ENCODE measurements around the gene ME3. TPM values are rescaled to one million over a fixed set of nuclear protein-coding genes. Genes with fewer than 3 reads are reported as not detected.

The ME3 gene
- total RNA-seq, 1 donor from 2014 or later = 33.4 TPM

- DNase-seq = no peak
- TF ChIP-seq CTCF (IDR thresholded peaks at IDR 0.05; ENCODE audit: borderline replicate concordance) = no peak
- Histone ChIP-seq H3K9me3 (replicated peaks) (no peaks in the 10 kb centered on the region), H3K27me3 (ENCODE audit: low read depth) (no peaks in the 10 kb centered on the region), H3K4me3 (no peak overlapping the region), H3K36me3 (no peaks in the 10 kb centered on the region), H3K4me1 (peaks cover 12% of the 10 kb centered on the region), H3K27ac (replicated peaks) (no peak overlapping the region)
- intact Hi-C loops (cut with micrococcal nuclease) = no loop called here
Measured at GRCh38 chr11:86699040-86699791, 26.8 kb upstream of the ME3 start.

- H3K36me3 ChIP-seq = no peaks in the 10 kb centered on the region
- no peak for TF ChIP-seq CTCF (IDR thresholded peaks at IDR 0.05; ENCODE audit: borderline replicate concordance)
- no peak for DNase-seq
- H3K27ac ChIP-seq (replicated peaks) = no peak overlapping the region
- H3K4me1 ChIP-seq = peaks cover 12% of the 10 kb centered on the region
- H3K9me3 ChIP-seq (replicated peaks) = no peaks in the 10 kb centered on the region
- intact Hi-C loops (cut with micrococcal nuclease) = no loop called here
- H3K4me3 ChIP-seq = no peak overlapping the region
- no peaks in the 10 kb centered on the region for H3K27me3 ChIP-seq (ENCODE audit: low read depth)
Measured at GRCh38 chr11:86698639-86699038, 26.2 kb upstream of the ME3 start.

- Histone ChIP-seq H3K27me3 (ENCODE audit: low read depth) (no peaks in the 10 kb centered on the region), H3K27ac (replicated peaks) (no peak overlapping the region), H3K36me3 (no peaks in the 10 kb centered on the region), H3K4me3 (no peak overlapping the region), H3K4me1 (peaks cover 12% of the 10 kb centered on the region), H3K9me3 (replicated peaks) (no peaks in the 10 kb centered on the region)
- no peak for TF ChIP-seq CTCF (IDR thresholded peaks at IDR 0.05; ENCODE audit: borderline replicate concordance)
- intact Hi-C loops (cut with micrococcal nuclease) = no loop called here
- no peak for DNase-seq
Measured at GRCh38 chr11:86696451-86696850, 24.0 kb upstream of the ME3 start.

- no peak overlapping the region for H3K27ac ChIP-seq (replicated peaks)
- peaks cover 12% of the 10 kb centered on the region for H3K4me1 ChIP-seq
- no peaks in the 10 kb centered on the region for H3K9me3 ChIP-seq (replicated peaks)
- H3K27me3 ChIP-seq (ENCODE audit: low read depth) = no peaks in the 10 kb centered on the region
- intact Hi-C loops (cut with micrococcal nuclease) = no loop called here
- H3K36me3 ChIP-seq = no peaks in the 10 kb centered on the region
- no peak for TF ChIP-seq CTCF (IDR thresholded peaks at IDR 0.05; ENCODE audit: borderline replicate concordance)
- H3K4me3 ChIP-seq = no peak overlapping the region
- DNase-seq = no peak
Measured at GRCh38 chr11:86696004-86696403, 23.6 kb upstream of the ME3 start.

- no peak for DNase-seq
- no peaks in the 10 kb centered on the region for H3K36me3 ChIP-seq
- H3K27ac ChIP-seq (replicated peaks) = no peak overlapping the region
- H3K9me3 ChIP-seq (replicated peaks) = no peaks in the 10 kb centered on the region
- intact Hi-C loops (cut with micrococcal nuclease) = no loop called here
- H3K4me1 ChIP-seq = peaks cover 12% of the 10 kb centered on the region
- no peaks in the 10 kb centered on the region for H3K27me3 ChIP-seq (ENCODE audit: low read depth)
- H3K4me3 ChIP-seq = no peak overlapping the region
- no peak for TF ChIP-seq CTCF (IDR thresholded peaks at IDR 0.05; ENCODE audit: borderline replicate concordance)
Measured at GRCh38 chr11:86695373-86695772, 23.0 kb upstream of the ME3 start.
